Colonic mucosa (tissue), 4 donors: ENCODE measurements around the gene FXYD3. TPM values are rescaled to one million over a fixed set of nuclear protein-coding genes. Genes with fewer than 3 reads are reported as not detected.

Experiments
- DNase-seq: peaks from one replicate; pipeline ENCODE4 v3.0.0-alpha.2; 2020
- H3K27ac ChIP-seq: fragments of 200-600 bp; one replicate; pipeline ENCODE4 v1.8.0; 2021
- H3K27me3 ChIP-seq: fragments of 200-600 bp; one replicate; pipeline ENCODE4 v1.8.0; 2021
- H3K36me3 ChIP-seq: fragments of 200-600 bp; one replicate; pipeline ENCODE4 v1.8.0; 2021
- H3K4me1 ChIP-seq: fragments of 200-600 bp; one replicate; pipeline ENCODE4 v1.8.0; 2021; ENCODE audit warnings: mild to moderate bottlenecking
- H3K4me3 ChIP-seq: fragments of 200-600 bp; one replicate; pipeline ENCODE4 v1.8.0; 2021
- H3K9ac ChIP-seq, 2 donors: one replicate each; pipeline ENCODE4 v1.7.0; 2013; ENCODE audit warnings: control low read depth in 2 of 2, low read depth in 2 of 2, low read length in 2 of 2
- H3K9me3 ChIP-seq: fragments of 200-600 bp; one replicate; pipeline ENCODE4 v1.8.0; 2021
- intact Hi-C: fragments of 100-400 bp; cut with DNase I; formaldehyde crosslinking; loops from one replicate; pipeline ENCODE4 v1.14.1; 2022
- total RNA-seq, 2 donors: library from RNA; stranded (reverse); fragmentation: NEBNext Ultra II Directional in 1 of 2; extraction: Animal tissue kit (Norgen Biotek cat#: 25700) in 1 of 2; gene quantifications; one replicate each; pipeline ENCODE4 v1.2.1, GENCODE V29; 2021
- TF ChIP-seq, protein P1 (sequence below): fragments of 200-600 bp; IDR thresholded peaks from one replicate; pipeline ENCODE4 v1.8.0; 2022; ENCODE audit warnings: antibody characterized with exemption, mild to moderate bottlenecking
- donor health status: healthy.
- donor health status: DM: no; HTN: no; CAD: no.
- donor health status: DM: no; HTN: no; CAD: no.

The FXYD3 gene
- total RNA-seq, 2 donors from 2014 or later, result 1,386 to 2,836 TPM

DNA sequence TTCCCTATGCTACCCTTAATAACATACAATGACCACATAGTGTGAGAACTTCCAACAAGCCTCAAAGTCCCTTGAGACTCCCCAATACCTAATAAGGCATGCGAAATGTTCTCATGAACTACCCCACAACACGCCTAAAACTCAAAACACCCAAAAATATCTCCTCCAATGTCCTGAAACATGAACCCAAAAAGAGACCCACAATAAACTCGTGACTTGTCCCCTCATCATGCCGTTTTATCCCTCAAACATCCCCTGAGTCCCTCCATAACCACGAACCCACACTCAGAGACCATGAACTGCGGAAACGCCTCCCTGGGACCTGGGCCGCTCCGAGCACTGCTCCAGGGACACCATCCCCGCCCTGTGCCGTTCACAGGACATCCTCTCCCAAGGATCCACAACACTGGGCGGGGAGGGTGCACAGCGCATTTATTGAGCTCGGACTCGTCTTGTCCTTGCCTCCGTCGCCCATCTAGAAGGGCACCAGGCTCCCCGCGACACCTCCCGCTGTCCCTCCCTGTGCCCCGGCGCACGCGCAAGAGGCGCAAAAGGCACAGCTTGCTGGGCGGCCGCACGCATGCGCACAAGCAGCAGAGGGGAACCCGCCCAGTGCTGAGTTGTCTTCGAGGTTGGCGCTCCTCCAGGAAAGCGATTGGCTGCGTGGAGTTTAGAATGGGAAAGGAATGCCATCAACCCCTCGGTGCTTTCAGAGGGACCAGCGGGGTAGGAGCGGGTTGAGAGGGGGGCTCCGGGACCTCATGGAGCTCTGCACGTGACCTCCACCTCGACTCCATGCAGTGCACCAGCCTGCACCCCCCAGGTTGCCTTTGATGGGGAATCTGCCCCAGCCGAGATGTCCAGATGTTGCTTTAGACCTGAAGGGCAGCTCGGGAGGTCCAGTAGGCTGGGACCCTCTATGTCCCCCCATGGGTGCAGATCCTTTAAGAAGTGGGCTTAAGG lies 8.8 kb downstream of the FXYD3 start:
- Histone ChIP-seq H3K9me3 (no peaks in the 10 kb centered on the region), H3K4me3 (peak overlapping the region; percentile 14), H3K9ac (peak overlapping the region; percentile 74 to 84), H3K27me3 (no peaks in the 10 kb centered on the region), H3K36me3 (no peaks in the 10 kb centered on the region), H3K4me1 (peaks cover 34% of the 10 kb centered on the region), H3K27ac (peak overlapping the region; percentile 92)
- TF ChIP-seq, protein P1, sequence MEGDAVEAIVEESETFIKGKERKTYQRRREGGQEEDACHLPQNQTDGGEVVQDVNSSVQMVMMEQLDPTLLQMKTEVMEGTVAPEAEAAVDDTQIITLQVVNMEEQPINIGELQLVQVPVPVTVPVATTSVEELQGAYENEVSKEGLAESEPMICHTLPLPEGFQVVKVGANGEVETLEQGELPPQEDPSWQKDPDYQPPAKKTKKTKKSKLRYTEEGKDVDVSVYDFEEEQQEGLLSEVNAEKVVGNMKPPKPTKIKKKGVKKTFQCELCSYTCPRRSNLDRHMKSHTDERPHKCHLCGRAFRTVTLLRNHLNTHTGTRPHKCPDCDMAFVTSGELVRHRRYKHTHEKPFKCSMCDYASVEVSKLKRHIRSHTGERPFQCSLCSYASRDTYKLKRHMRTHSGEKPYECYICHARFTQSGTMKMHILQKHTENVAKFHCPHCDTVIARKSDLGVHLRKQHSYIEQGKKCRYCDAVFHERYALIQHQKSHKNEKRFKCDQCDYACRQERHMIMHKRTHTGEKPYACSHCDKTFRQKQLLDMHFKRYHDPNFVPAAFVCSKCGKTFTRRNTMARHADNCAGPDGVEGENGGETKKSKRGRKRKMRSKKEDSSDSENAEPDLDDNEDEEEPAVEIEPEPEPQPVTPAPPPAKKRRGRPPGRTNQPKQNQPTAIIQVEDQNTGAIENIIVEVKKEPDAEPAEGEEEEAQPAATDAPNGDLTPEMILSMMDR, result no peak
- intact Hi-C loops, result no loop called here
- DNase-seq, result peak; percentile 97

DNA sequence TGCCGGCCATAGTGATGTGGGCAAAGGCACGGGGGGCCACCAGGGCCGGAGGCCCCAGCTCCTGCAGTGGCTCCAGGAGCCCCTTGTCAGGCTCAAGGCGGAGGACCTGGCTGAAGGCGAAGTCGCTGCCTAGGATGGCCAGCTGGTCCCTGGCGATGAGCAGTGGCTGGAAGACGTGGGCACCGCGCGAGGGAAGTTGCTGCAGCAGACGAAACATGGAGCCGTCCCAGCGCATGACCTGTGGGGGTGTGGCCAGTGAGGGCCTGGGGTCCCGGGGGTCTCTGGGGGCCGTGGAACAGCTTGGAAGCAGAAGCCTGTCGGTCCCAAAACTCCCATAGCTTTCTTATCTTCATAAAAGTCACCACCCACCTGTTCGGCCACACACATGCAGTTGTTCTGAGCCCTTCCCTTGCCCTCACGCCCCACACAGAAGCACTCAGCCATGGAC lies 9.7 kb downstream of the FXYD3 start:
- H3K27ac ChIP-seq, result peak overlapping the region; percentile 92
- TF ChIP-seq, protein P1, result no peak
- H3K27me3 ChIP-seq, result no peaks in the 10 kb centered on the region
- no peak for DNase-seq
- no peaks in the 10 kb centered on the region for H3K36me3 ChIP-seq
- peaks cover 34% of the 10 kb centered on the region for H3K4me1 ChIP-seq
- intact Hi-C loops, result no loop called here
- H3K9me3 ChIP-seq, result no peaks in the 10 kb centered on the region
- peak overlapping the region in 1 of 2 donors; percentile 84 for H3K9ac ChIP-seq
- no peak overlapping the region for H3K4me3 ChIP-seq

DNA sequence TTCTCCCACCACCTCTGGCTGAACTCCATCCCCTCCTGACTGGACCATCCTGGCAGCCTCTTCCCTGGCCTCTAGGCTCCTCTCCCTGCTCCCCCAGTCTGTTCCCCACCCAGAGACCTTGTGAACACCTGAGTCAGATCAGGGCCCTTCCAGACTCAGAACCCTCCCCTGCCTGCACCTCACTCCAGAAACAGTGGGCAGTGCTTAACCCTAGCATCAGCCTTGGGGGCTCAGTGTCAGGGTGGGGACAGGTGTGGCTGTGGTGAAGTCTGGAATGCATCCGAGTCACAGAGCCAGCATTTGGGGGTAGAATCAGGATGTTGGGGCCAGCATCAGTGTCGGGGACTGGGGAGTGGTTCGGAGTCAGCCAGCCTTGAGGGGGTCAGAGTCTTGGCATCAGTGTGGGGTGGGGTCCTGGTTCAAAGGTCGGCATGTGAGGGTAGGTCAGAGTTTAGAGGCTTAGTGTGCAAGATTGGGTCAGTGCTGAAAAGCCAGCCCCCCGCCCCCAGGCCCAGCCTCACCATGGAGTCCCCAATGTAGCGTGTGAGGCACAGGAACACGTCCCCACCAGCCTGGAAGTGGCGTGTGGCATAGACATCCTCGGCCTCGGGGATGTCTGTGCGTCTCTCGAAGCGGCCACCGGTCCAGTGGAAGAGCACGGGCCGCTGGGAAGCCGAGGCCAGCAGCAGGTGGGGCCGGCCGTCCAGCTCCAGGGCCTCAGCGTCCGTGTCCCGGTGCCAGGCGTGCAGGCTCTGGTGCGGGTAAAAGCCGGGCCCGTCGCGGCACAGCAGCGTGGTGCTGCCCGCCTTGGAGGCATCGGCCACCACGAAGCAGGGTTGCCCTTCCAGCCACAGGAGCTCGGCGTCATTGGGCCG lies 10.4 kb downstream of the FXYD3 start:
- intact Hi-C loops, result no loop called here
- no peaks in the 10 kb centered on the region for H3K9me3 ChIP-seq
- peaks cover 31% of the 10 kb centered on the region for H3K4me1 ChIP-seq
- no peak for DNase-seq
- TF ChIP-seq, protein P1, result no peak
- no peaks in the 10 kb centered on the region for H3K27me3 ChIP-seq
- H3K36me3 ChIP-seq, result no peaks in the 10 kb centered on the region
- peak overlapping the region in 1 of 2 donors; percentile 84 for H3K9ac ChIP-seq
- peak overlapping the region; percentile 92 for H3K27ac ChIP-seq
- no peak overlapping the region for H3K4me3 ChIP-seq

DNA sequence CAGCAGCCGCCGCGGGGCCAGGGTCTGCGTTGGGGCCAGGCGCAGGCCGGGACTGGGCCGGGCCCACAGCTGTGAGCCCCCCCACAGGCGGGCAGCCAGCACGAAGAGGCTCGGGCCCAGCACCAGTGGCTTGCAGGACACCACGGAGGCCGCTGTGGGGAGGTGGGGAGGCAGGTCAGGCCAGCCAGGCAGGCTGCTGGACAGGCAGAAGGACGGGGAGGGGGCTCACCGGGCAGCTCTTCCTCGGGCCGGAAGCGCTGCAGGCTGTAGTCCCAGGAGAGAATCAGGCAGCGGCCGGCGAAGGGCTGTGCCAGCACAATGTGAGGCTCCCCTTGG lies 11.0 kb downstream of the FXYD3 start:
- Histone ChIP-seq H3K4me1 (peaks cover 31% of the 10 kb centered on the region), H3K9ac (peak overlapping the region in 1 of 2 donors; percentile 37), H3K9me3 (no peaks in the 10 kb centered on the region), H3K27ac (peak overlapping the region; percentile 89), H3K27me3 (no peaks in the 10 kb centered on the region), H3K36me3 (no peaks in the 10 kb centered on the region), H3K4me3 (no peak overlapping the region)
- intact Hi-C loops, result no loop called here
- DNase-seq, result no peak
- TF ChIP-seq, protein P1, result no peak

DNA sequence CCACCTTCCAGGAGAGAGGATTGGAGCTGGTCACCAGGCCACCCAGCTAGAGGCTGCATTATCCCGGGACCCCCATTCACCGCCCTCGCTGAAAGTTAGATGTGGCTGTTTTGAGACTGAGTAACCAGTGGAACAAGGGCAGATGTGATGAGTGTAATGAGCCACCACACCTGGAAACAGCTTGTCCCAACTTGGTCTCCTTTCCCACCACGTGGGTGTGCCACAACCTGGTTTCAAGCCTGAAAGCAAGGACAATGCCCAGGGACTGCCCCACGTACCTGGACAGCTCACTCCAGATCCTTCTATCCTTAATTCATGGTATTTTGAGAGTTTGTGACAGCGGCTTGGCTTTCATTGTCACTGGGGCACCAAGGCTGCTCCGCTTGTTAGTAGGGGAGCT lies 12.2 kb downstream of the FXYD3 start:
- H3K4me1 ChIP-seq, result peaks cover 27% of the 10 kb centered on the region
- H3K9ac ChIP-seq, result peak overlapping the region in 1 of 2 donors; percentile 63
- DNase-seq, result no peak
- no peaks in the 10 kb centered on the region for H3K36me3 ChIP-seq
- H3K4me3 ChIP-seq, result no peak overlapping the region
- H3K27me3 ChIP-seq, result no peaks in the 10 kb centered on the region
- TF ChIP-seq, protein P1, result no peak
- H3K9me3 ChIP-seq, result no peaks in the 10 kb centered on the region
- intact Hi-C loops, result no loop called here
- H3K27ac ChIP-seq, result peak overlapping the region; percentile 89
